ENCODE measurements around the gene MAP7D3. TPM values are rescaled to one million over a fixed set of nuclear protein-coding genes. Genes with fewer than 3 reads are reported as not detected.
"Not testable (repeated sequence)": the region's sequence is repeated elsewhere in the genome, so short reads cannot be mapped to it uniquely, and the experiment has no call there.

MAP7D3 gene
- total RNA-seq = 2.8 TPM

- DNase-seq (ENCODE audit: low spot score) (peak; percentile 66), ATAC-seq (peak; percentile 98)
These were observed at the start of gene MAP7D3 for GRCh38 chrX:136251041-136251991. Gene MAP7D3, minus strand, starts transcription at chrX:136251400. Its CDS starts 42 bp downstream, at chrX:136251358.

- not testable (repeated sequence) for DNase-seq (ENCODE audit: low spot score); ATAC-seq
These were observed 49.5 kb upstream of the MAP7D3 start, which contains the start of gene ADGRG4 for GRCh38 chrX:136300721-136301120. Gene ADGRG4, plus strand, starts transcription at chrX:136300963. Its CDS starts 7,815 bp downstream, at chrX:136308778.

GRCh38 chrX:136295380-136295779 is 44.2 kb upstream of the MAP7D3 start:
- no peak for ATAC-seq

GRCh38 chrX:136292656-136293055 is 41.5 kb upstream of the MAP7D3 start:
- DNase-seq (ENCODE audit: low spot score) = no peak
- no peak for ATAC-seq

More at GRCh38 chrX:136295380-136295779, 44.2 kb upstream of the MAP7D3 start:
- DNase-seq (ENCODE audit: low spot score) = no peak

GRCh38 chrX:136291824-136292223 is 40.6 kb upstream of the MAP7D3 start:
- no peak for ATAC-seq
- no peak for DNase-seq (ENCODE audit: low spot score)

GRCh38 chrX:136286375-136286774 is 35.2 kb upstream of the MAP7D3 start:
- DNase-seq (ENCODE audit: low spot score); ATAC-seq: not testable (repeated sequence)

GRCh38 chrX:136275553-136275952 is 24.4 kb upstream of the MAP7D3 start:
- DNase-seq (ENCODE audit: low spot score) (peak; percentile 74), ATAC-seq (peak; percentile 92)

GRCh38 chrX:136273986-136274385 is 22.8 kb upstream of the MAP7D3 start:
- DNase-seq (ENCODE audit: low spot score) (peak; percentile 62), ATAC-seq (peak; percentile 73)

- ATAC-seq (no peak), DNase-seq (ENCODE audit: low spot score) (no peak)
These were observed 21.1 kb upstream of the MAP7D3 start for GRCh38 chrX:136272325-136272724.

GRCh38 chrX:136271300-136271699 is 20.1 kb upstream of the MAP7D3 start:
- DNase-seq (ENCODE audit: low spot score) (no peak), ATAC-seq (no peak)

- ATAC-seq (no peak), DNase-seq (ENCODE audit: low spot score) (no peak)
These were observed 18.7 kb upstream of the MAP7D3 start for GRCh38 chrX:136269921-136270320.

GRCh38 chrX:136268051-136269048 is 17.1 kb upstream of the MAP7D3 start:
- peak; percentile 83 for ATAC-seq
- DNase-seq (ENCODE audit: low spot score) = no peak

GRCh38 chrX:136266828-136267227 is 15.6 kb upstream of the MAP7D3 start:
- ATAC-seq (no peak), DNase-seq (ENCODE audit: low spot score) (no peak)

- DNase-seq (ENCODE audit: low spot score) (no peak), ATAC-seq (no peak)
These were observed 11.7 kb upstream of the MAP7D3 start for GRCh38 chrX:136262812-136263315.

GRCh38 chrX:136262243-136262642 is 11.0 kb upstream of the MAP7D3 start:
- no peak for DNase-seq (ENCODE audit: low spot score)

GRCh38 chrX:136261321-136261720 is 10.1 kb upstream of the MAP7D3 start:
- no peak for ATAC-seq
- DNase-seq (ENCODE audit: low spot score) = no peak

More at GRCh38 chrX:136262243-136262642, 11.0 kb upstream of the MAP7D3 start:
- no peak for ATAC-seq

GRCh38 chrX:136260776-136261175 is 9.6 kb upstream of the MAP7D3 start:
- DNase-seq (ENCODE audit: low spot score) (no peak), ATAC-seq (no peak)

- ATAC-seq = peak; percentile 67
These were observed 8.3 kb upstream of the MAP7D3 start for GRCh38 chrX:136259543-136259942.

GRCh38 chrX:136258951-136259350 is 7.8 kb upstream of the MAP7D3 start:
- ATAC-seq (no peak), DNase-seq (ENCODE audit: low spot score) (no peak)

More at GRCh38 chrX:136259543-136259942, 8.3 kb upstream of the MAP7D3 start:
- DNase-seq (ENCODE audit: low spot score) = no peak

GRCh38 chrX:136256026-136256425 is 4.8 kb upstream of the MAP7D3 start:
- DNase-seq (ENCODE audit: low spot score) (no peak), ATAC-seq (no peak)

GRCh38 chrX:136255541-136255940 is 4.3 kb upstream of the MAP7D3 start:
- ATAC-seq (no peak), DNase-seq (ENCODE audit: low spot score) (no peak)

Measured in left lobe of liver (tissue), 2 donors.